Measurements from ENCODE around the gene C1QL2.

- TF ChIP-seq POLR2A (IDR thresholded peaks at IDR 0.05; ENCODE audit: low read depth, low read length) (no peak), TAF1 (IDR thresholded peaks at IDR 0.05; ENCODE audit: low read depth, low read length) (no peak), POLR2AphosphoS5 (IDR thresholded peaks at IDR 0.05; ENCODE audit: low read depth, low read length) (no peak), SPI1 (IDR thresholded peaks at IDR 0.05; ENCODE audit: low read depth, low read length) (no peak), POU2F2 (IDR thresholded peaks at IDR 0.05; ENCODE audit: low read depth, low read length) (no peak)
These were observed 52.2 kb downstream of the C1QL2 start for GRCh38 chr2:119106301-119106897.

Data from GM12891 (cell line).